ENCODE data around the gene TBCCD1. TPM values are rescaled to one million over a fixed set of nuclear protein-coding genes. Genes with fewer than 3 reads are reported as not detected.
A peak's percentile ranks its signal among the peaks of the same experiment; 100 is the strongest.
"Not testable (repeated sequence)": the region's sequence is repeated elsewhere in the genome, so short reads cannot be mapped to it uniquely, and the experiment has no call there.

Gene TBCCD1
- total RNA-seq, 1 donor, result 17.5 TPM

DNA sequence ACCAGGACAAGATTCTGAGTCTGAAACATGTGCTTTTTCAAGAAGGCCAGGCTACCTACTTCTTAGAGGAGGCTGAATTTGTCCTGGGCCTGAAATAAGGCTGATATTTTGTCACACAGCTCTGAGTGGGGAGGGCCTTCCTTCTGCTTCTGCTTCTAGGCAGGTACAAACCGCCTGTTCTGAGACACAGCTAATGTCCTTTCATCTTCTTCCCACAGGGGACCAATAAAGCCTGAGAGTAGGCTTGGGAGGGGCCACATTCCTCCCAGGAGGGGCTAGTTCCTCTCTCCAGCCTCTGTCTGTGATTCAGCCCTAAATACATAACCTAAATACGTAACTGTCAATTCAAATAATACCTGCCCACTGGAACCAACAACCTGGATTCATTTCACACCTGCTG, 57.7 kb downstream of the TBCCD1 start:
- TF ChIP-seq, protein P1, sequence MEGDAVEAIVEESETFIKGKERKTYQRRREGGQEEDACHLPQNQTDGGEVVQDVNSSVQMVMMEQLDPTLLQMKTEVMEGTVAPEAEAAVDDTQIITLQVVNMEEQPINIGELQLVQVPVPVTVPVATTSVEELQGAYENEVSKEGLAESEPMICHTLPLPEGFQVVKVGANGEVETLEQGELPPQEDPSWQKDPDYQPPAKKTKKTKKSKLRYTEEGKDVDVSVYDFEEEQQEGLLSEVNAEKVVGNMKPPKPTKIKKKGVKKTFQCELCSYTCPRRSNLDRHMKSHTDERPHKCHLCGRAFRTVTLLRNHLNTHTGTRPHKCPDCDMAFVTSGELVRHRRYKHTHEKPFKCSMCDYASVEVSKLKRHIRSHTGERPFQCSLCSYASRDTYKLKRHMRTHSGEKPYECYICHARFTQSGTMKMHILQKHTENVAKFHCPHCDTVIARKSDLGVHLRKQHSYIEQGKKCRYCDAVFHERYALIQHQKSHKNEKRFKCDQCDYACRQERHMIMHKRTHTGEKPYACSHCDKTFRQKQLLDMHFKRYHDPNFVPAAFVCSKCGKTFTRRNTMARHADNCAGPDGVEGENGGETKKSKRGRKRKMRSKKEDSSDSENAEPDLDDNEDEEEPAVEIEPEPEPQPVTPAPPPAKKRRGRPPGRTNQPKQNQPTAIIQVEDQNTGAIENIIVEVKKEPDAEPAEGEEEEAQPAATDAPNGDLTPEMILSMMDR (IDR thresholded peaks at IDR 0.05; ENCODE audit: insufficient read depth, low read length), result no peak
- DNase-seq (ENCODE audit: low read depth), result no peak
- H3K4me3 ChIP-seq (ENCODE audit: low read depth, low read length), result no peak overlapping the region

DNA sequence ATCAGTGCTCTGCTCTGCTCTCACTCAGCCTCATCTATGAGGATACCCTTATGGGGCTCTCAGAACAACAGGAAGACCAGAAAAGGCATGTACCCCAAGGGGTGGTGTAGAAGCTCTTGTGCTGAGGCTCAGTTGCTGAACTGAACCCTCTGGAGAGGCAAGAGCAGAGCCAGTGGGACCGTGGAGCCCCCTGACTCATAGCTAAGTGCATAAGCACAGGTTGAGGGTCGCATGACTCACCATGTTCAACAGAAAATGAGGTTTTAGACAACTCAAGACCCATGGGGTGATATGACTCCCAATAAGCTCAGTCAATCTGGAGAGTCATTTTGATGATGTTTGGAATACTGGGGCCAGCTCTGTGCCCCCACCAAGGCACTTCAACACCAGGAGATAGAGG, 60.3 kb downstream of the TBCCD1 start:
- TF ChIP-seq, protein P1 (IDR thresholded peaks at IDR 0.05; ENCODE audit: insufficient read depth, low read length), result no peak
- H3K4me3 ChIP-seq (ENCODE audit: low read depth, low read length), result no peak overlapping the region
- no peak for DNase-seq (ENCODE audit: low read depth)

DNA sequence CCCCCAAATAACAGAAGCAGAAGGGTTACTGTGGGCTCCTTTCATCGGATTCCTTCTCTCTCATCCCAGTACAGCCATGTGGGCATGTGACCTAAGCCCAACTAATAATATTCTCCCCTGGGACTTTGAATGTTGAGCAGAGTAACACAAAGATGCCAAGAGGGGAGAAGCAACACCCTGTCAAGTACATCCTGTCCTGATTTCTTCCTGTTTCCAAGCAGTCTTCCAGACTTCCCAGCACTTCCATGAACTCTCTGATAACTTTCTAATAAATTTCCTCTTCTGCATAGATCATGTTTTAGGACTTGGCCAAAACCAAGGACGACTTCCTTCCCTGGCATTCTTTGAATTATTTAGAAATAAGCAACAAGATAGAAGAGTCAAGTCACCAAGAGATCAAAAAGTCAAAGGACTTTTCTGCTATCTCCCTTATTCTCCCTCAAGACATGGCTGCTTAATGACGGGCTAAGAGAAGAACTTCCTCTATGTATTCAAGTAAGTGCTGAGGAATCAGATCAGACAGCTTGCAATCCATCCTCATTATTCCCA, 60.9 kb downstream of the TBCCD1 start:
- H3K4me3 ChIP-seq (ENCODE audit: low read depth, low read length), result no peak overlapping the region
- no peak for DNase-seq (ENCODE audit: low read depth)
- TF ChIP-seq, protein P1 (IDR thresholded peaks at IDR 0.05; ENCODE audit: insufficient read depth, low read length), result no peak

DNA sequence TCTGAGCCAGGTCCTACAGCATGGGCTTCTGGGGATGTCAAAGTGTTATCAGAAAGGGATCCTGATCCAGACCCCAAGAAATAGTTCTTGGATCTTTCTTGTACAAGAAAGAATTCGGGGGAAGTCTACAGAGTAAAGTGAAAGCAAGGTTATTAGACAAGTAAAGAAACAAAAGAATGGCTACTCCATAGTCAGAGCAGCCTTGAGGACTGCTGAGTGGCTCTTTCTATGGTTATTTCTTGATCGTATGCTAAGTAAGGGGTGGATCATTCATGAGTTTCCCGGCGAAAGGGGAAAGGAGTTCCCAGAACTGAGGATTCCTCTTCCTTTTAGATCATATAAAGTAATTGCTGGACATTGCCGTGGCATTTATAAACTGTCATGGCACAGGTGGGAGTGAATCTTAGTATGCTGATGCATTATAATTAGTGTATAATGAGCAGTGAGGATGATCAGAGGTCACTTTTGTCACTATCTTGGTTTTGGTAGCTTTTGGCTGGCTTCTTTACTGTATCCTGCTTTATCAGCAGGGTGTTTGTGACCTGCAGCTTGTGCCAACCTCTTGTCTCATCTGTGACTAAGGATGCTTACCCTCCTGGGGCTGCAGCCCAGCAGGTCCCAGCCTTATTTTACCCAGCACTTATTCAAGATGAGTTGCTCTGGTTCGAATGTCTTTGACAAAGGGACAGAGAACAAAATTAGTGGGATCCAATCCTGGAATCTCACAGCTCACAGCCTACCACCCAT, 64.0 kb downstream of the TBCCD1 start:
- peak overlapping the region; percentile 17 for H3K4me3 ChIP-seq (ENCODE audit: low read depth, low read length)
- TF ChIP-seq, protein P1 (IDR thresholded peaks at IDR 0.05; ENCODE audit: insufficient read depth, low read length), result no peak
- DNase-seq (ENCODE audit: low read depth), result no peak

DNA sequence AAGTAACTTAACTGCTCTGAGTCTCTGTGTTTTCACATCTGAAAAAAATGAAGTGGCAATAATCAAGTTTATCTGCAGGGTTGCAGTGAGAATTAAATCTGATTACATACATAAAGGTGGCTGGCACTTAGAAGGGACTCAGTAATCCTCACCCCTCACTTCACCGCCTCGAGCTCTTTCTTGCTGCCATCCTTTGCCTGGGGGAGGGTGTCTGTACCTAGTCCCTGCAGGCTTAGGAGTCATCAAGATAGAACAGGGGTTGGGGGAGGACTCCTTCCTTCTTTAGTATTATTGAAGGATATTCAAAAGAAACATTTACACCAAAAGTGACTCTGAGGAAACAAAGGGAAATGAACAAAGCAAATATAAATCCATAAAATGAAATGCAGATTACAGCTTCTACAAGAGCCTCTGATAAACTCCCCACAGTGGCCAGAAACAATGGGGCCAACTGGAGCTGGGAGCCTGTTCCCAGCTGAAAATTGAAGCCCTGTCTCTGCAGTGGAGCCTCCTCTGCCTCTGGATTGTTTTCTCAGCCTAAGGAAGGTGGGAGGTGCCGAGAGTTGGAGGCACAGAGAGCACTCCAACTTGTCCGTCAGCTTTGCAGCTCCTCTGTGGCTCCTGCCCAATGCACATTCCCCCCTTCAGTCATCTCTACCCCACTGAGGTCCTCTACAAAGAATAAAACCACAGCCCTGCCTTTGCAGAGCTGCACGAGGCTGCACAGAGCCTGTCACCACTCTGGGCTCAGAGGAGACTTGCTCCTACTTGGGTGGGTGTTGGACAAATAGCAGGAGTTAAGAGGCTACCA, 64.8 kb downstream of the TBCCD1 start:
- TF ChIP-seq, protein P1 (IDR thresholded peaks at IDR 0.05; ENCODE audit: insufficient read depth, low read length), result no peak
- no peak for DNase-seq (ENCODE audit: low read depth)
- peak overlapping the region; percentile 6 for H3K4me3 ChIP-seq (ENCODE audit: low read depth, low read length)

DNA sequence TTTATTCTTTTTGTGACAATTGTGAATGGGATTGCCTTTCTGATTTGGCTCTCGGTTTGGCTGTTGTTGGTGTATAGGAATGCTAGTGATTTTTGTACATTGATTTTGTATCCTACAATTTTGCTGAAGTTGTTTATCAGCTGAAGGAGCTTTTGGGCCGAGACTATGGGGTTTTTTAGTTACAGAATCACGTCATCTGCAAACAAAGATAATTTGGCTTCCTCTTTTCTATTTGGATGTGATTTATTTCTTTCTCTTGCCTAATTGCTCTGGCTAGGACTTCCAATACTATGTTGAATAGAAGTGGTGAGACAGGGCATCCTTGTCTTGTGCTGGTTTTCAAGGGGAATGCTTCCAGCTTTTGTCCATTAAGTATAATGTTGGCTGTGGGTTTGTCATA, 67.2 kb downstream of the TBCCD1 start:
- not testable (repeated sequence) for DNase-seq (ENCODE audit: low read depth); H3K4me3 ChIP-seq (ENCODE audit: low read depth, low read length)

DNA sequence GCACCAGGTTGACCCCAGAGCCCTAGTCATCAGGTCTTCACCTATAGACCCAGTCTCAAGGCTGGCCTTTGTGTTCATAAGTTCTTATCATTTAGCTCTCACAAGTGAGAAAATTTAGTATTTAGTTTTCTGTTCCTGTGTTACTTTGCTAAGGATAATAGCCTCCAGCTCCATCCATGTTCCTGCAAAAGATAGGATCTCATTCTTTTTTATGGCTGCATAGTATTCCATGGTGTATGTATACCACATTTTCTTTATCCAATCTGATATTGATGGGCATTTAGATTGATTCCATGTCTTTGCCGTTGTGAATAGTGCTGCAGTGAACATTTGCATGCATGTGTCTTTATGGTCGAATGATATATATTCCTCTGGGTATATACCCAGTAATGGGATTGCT, 69.1 kb downstream of the TBCCD1 start:
- not testable (repeated sequence) for DNase-seq (ENCODE audit: low read depth); H3K4me3 ChIP-seq (ENCODE audit: low read depth, low read length)

Data from fibroblast of the aortic adventitia (primary cell).